Karpas-422 (cell line): ENCODE measurements around the gene ZNF649. TPM values are rescaled to one million over a fixed set of nuclear protein-coding genes. Genes with fewer than 3 reads are reported as not detected.

Experiments
- DNase-seq: peaks from one replicate; pipeline ENCODE4 v3.0.0-alpha.2; 2015
- H2AFZ ChIP-seq: fragments of 200-600 bp; sonication (generic); 2 replicates; pipeline ENCODE4 v1.6.1; 2014; ENCODE audit warnings: antibody characterized with exemption, low read length, mixed read lengths
- H3K27ac ChIP-seq: fragments of 200-600 bp; sonication (generic); 2 replicates; pipeline ENCODE4 v1.5.1; 2014; ENCODE audit warnings: mild to moderate bottlenecking, low read length, moderate library complexity
- H3K27me3 ChIP-seq: fragments of 200-600 bp; sonication (generic); 2 replicates; pipeline ENCODE4 v1.6.1; 2014; ENCODE audit warnings: low read length, mixed read lengths
- H3K36me3 ChIP-seq: fragments of 200-600 bp; sonication (generic); 2 replicates; pipeline ENCODE4 v1.6.1; 2014; ENCODE audit warnings: low read length, mixed read lengths; ENCODE audit not compliant: insufficient read depth
- H3K4me1 ChIP-seq: fragments of 200-600 bp; sonication (generic); 2 replicates; pipeline ENCODE4 v1.6.1; 2014; ENCODE audit warnings: mild to moderate bottlenecking, low read length, mixed read lengths
- H3K4me2 ChIP-seq: fragments of 200-600 bp; sonication (generic); 2 replicates; pipeline ENCODE4 v1.6.1; 2014; ENCODE audit warnings: low read length, low read depth, mild to moderate bottlenecking; ENCODE audit not compliant: poor library complexity, severe bottlenecking
- H3K4me3 ChIP-seq: fragments of 200-600 bp; sonication (generic); 2 replicates; pipeline ENCODE4 v1.5.1; 2014; ENCODE audit warnings: mild to moderate bottlenecking, antibody characterized with exemption, low read length, mixed read lengths
- H3K79me2 ChIP-seq: fragments of 200-600 bp; sonication (generic); 2 replicates; pipeline ENCODE4 v1.6.1; 2014; ENCODE audit warnings: mild to moderate bottlenecking, low read length, mixed read lengths
- H3K9ac ChIP-seq: fragments of 200-600 bp; sonication (generic); 2 replicates; pipeline ENCODE4 v1.6.0; 2014; ENCODE audit warnings: low read length
- H3K9me2 ChIP-seq: fragments of 200-600 bp; sonication (generic), shearing (Covaris generic); replicated peaks from 2 replicates; pipeline ENCODE4 v1.6.0; 2014; ENCODE audit warnings: mild to moderate bottlenecking, low read length, moderate library complexity; ENCODE audit not compliant: insufficient read depth
- H3K9me3 ChIP-seq: fragments of 300-700, 200-600 bp; sonication (generic); 2 replicates; pipeline ENCODE4 v1.6.1; 2014; ENCODE audit warnings: low read length, mixed read lengths
- H4K20me1 ChIP-seq: fragments of 200-600 bp; sonication (generic); 2 replicates; pipeline ENCODE4 v1.6.1; 2014; ENCODE audit warnings: mild to moderate bottlenecking, antibody characterized with exemption, low read length, low read depth; ENCODE audit not compliant: insufficient read depth
- total RNA-seq: library from RNA; depleted of rRNA; stranded (reverse); fragments of >200 nt; shearing (Covaris generic); gene quantifications from 2 replicates; pipeline ENCODE4 v1.2.3, GENCODE V29; 2014; ENCODE audit warnings: low replicate concordance; rRNA removed

The ZNF649 gene
- total RNA-seq, 1 experiment from 2014 or later: 14.5 TPM

DNA sequence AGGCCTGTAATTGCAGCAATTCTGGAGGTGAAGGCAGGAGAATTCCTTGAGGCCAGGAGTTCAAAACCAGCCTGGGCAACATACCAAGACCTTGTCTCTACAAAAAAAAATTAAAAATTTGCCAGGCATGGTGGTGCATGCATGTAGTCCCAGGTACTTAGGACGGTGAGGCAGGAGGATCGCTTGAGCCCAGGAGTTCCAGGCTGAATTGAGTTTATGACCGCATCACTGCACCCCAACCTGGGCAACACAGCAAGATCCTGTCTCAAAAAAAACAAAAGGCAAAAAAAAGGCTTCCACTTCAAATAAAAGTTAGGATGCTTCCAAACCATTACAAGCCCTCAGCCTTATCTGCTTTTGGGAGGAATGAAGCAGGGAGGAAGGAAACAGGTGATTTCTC, 22.3 kb downstream of the ZNF649 start:
- Histone ChIP-seq H3K4me3 (no peak overlapping the region), H3K79me2 (peaks cover 12% of the 10 kb centered on the region), H3K27me3 (no peaks in the 10 kb centered on the region), H3K4me2 (no peak overlapping the region), H3K9ac (no peak overlapping the region), H3K9me2 (no peaks in the 10 kb centered on the region), H3K36me3 (peaks cover 90% of the 10 kb centered on the region), H3K27ac (no peak overlapping the region), H3K9me3 (peaks cover 64% of the 10 kb centered on the region), H4K20me1 (no peaks in the 10 kb centered on the region), H2AFZ (no peak overlapping the region), H3K4me1 (no peaks in the 10 kb centered on the region)
- no peak for DNase-seq

DNA sequence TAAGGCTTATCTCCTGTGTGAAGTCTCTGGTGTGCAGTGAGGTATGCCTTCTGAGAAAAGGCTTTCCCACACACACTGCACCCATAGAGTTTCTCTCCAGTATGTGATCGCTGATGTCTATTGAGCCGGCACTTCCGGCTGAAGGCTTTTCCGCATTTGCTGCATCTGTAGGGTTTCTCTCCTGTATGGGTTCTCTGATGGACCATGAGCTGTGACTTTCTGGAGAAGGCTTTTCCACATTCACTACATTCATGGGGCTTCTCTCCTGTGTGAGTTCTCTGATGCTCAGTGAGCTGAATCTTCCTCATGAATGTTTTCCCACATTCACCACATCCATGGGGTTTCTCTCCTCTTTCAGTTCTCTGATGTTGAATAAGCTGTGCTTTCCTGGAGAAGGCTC, 31.7 kb downstream of the ZNF649 start:
- Histone ChIP-seq H3K4me3 (0 out of 2 replicates have a peak overlapping the region, but pooled peaks have one; percentile 3), H4K20me1 (no peaks in the 10 kb centered on the region), H3K36me3 (peaks cover 88% of the 10 kb centered on the region), H3K79me2 (no peaks in the 10 kb centered on the region), H3K9me3 (peaks cover 82% of the 10 kb centered on the region), H3K4me2 (no peak overlapping the region), H3K9me2 (no peaks in the 10 kb centered on the region), H2AFZ (no peak overlapping the region), H3K4me1 (no peaks in the 10 kb centered on the region), H3K9ac (no peak overlapping the region), H3K27ac (no peak overlapping the region), H3K27me3 (no peaks in the 10 kb centered on the region)
- no peak for DNase-seq

DNA sequence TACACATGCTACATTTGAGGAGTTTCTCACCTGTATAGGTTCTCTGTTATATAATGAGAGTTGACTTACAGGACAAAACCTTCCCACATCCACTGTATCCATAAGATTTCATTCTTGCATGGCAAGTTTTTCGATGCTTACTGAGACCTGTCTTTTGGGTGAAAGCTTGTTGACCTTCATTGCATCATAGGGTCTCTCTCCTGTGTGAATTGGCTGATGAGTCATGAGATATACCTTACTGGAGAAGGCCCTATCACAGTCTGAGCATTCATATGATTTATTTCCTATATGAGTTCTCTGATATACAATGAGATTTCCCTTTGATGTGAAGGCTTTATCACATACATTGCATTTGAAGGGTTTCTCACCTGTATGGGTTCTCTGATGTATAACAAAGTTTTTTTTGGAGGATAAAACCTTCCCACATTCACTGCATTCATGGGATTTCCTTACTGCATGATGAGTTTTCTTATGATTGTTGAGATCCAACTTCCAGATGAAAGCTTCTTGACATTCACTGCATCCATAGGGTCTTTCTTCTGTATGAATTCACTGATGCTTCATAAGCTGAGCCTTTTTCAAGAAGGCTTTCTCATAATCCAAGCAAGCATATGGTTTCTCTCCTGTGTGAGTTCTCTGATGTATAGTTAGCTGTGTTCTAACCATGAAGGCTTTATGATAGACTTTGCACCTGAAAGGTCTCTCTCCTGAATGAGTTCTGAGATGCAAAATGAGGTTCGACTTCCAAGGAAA, 42.8 kb downstream of the ZNF649 start:
- no peak overlapping the region for H3K9ac ChIP-seq
- no peak overlapping the region for H3K27ac ChIP-seq
- peaks cover 64% of the 10 kb centered on the region for H3K36me3 ChIP-seq
- H3K79me2 ChIP-seq: no peaks in the 10 kb centered on the region
- no peaks in the 10 kb centered on the region for H3K27me3 ChIP-seq
- no peaks in the 10 kb centered on the region for H3K9me2 ChIP-seq
- no peaks in the 10 kb centered on the region for H3K4me1 ChIP-seq
- DNase-seq: no peak
- no peak overlapping the region for H2AFZ ChIP-seq
- H3K9me3 ChIP-seq: peaks cover 81% of the 10 kb centered on the region
- H3K4me3 ChIP-seq: no peak overlapping the region
- H4K20me1 ChIP-seq: no peaks in the 10 kb centered on the region
- no peak overlapping the region for H3K4me2 ChIP-seq

Other genes starting within 250 kb of the ZNF649 start
- 20.7 and 49.8 TPM in 2 replicates for gene SPACA6, start 211.7 kb downstream of the ZNF649 start, total RNA-seq
- gene HAS1, start 181.0 kb downstream of the ZNF649 start, total RNA-seq: not detected in 2 replicates
- gene FPR1, start 153.1 kb downstream of the ZNF649 start, total RNA-seq: 5.8 and 14.8 TPM in 2 replicates
- gene FPR2, start 143.8 kb downstream of the ZNF649 start, total RNA-seq: 0.58 and 7.9 TPM in 2 replicates
- not detected in 2 replicates for gene FPR3, start 109.9 kb downstream of the ZNF649 start, total RNA-seq
- gene ZNF577, start 17.1 kb downstream of the ZNF649 start, total RNA-seq: 40.0 and 43.1 TPM in 2 replicates
- 7.3 and 7.5 TPM in 2 replicates for gene ZNF613, start 22.5 kb upstream of the ZNF649 start, total RNA-seq
- 3.3 and 12.7 TPM in 2 replicates for gene ZNF350, start 81.8 kb upstream of the ZNF649 start, total RNA-seq
- gene ZNF615, start 103.2 kb upstream of the ZNF649 start, total RNA-seq: 9.6 and 11.8 TPM in 2 replicates
- 9.2 and 14.2 TPM in 2 replicates for gene ZNF614, start 123.4 kb upstream of the ZNF649 start, total RNA-seq
- gene ZNF432, start 143.8 kb upstream of the ZNF649 start, total RNA-seq: 9.9 and 13.8 TPM in 2 replicates
- not detected in 2 replicates for gene ZNF841, start 190.7 kb upstream of the ZNF649 start, total RNA-seq
- 6.1 and 7.4 TPM in 2 replicates for gene ZNF616, start 234.9 kb upstream of the ZNF649 start, total RNA-seq